Fibroblast of mammary gland (primary cell): ENCODE results near the gene SLC1A4.
"Not testable (repeated sequence)": the region's sequence is repeated elsewhere in the genome, so short reads cannot be mapped to it uniquely, and the experiment has no call there.

Source experiments
- DNase-seq: peaks from one replicate; pipeline ENCODE4 v3.0.0-alpha.2; 2010; ENCODE audit warnings: low read depth
- H3K4me3 ChIP-seq: 2 replicates; pipeline ENCODE4 v1.5.1; 2011; ENCODE audit warnings: low read depth, mild to moderate bottlenecking, low read length, moderate library complexity; ENCODE audit not compliant: control insufficient read depth
- CTCF ChIP-seq: conservative IDR thresholded peaks from 2 replicates; pipeline ENCODE4 v1.5.1; 2011; ENCODE audit warnings: low read depth, low read length, inconsistent platforms; ENCODE audit not compliant: control insufficient read depth, insufficient read depth

The SLC1A4 gene

GRCh38 chr2:64966017-64966416, 23.2 kb upstream of the SLC1A4 start:
- no peak for TF ChIP-seq CTCF
- DNase-seq, result no peak

GRCh38 chr2:64966839-64967238, 22.4 kb upstream of the SLC1A4 start:
- H3K4me3 ChIP-seq, result no peak overlapping the region
- TF ChIP-seq CTCF, result no peak
- no peak for DNase-seq

More at GRCh38 chr2:64966017-64966416, 23.2 kb upstream of the SLC1A4 start:
- no peak overlapping the region for H3K4me3 ChIP-seq

- H3K4me3 ChIP-seq, result no peak overlapping the region
- TF ChIP-seq CTCF, result no peak
- no peak for DNase-seq
These were observed 21.6 kb upstream of the SLC1A4 start for GRCh38 chr2:64967601-64968000.

GRCh38 chr2:64969086-64969485, 20.1 kb upstream of the SLC1A4 start:
- H3K4me3 ChIP-seq, DNase-seq: not testable (repeated sequence)

- no peak for TF ChIP-seq CTCF
- no peak overlapping the region for H3K4me3 ChIP-seq
- DNase-seq, result no peak
These were observed 18.7 kb upstream of the SLC1A4 start for GRCh38 chr2:64970495-64970894.

GRCh38 chr2:64972426-64972825, 16.8 kb upstream of the SLC1A4 start:
- no peak for TF ChIP-seq CTCF
- H3K4me3 ChIP-seq, result no peak overlapping the region
- DNase-seq, result no peak

GRCh38 chr2:64972876-64973275, 16.3 kb upstream of the SLC1A4 start:
- no peak for TF ChIP-seq CTCF
- peak; percentile 44 for DNase-seq

GRCh38 chr2:64975232-64975821, 13.9 kb upstream of the SLC1A4 start:
- no peak for TF ChIP-seq CTCF
- no peak overlapping the region for H3K4me3 ChIP-seq
- peak; percentile 41 for DNase-seq

More at GRCh38 chr2:64972876-64973275, 16.3 kb upstream of the SLC1A4 start:
- H3K4me3 ChIP-seq, result no peak overlapping the region
